H1 (cell line): ENCODE results near the gene DDX42. TPM values are rescaled to one million over a fixed set of nuclear protein-coding genes. Genes with fewer than 3 reads are reported as not detected.

Experiments
- BCL11A ChIP-seq, 2 experiments: IDR thresholded peaks; one replicate each; pipeline ENCODE4 v1.6.1; 2011; ENCODE audit warnings: low read depth in 2 of 2, low read length in 2 of 2, mild to moderate bottlenecking in 2 of 2
- KDM1A ChIP-seq: fragments of 200-600, 300-600 bp; sonication (generic); IDR thresholded peaks from 2 replicates; pipeline ENCODE4 v1.7.1; 2016; ENCODE audit warnings: mild to moderate bottlenecking, low read length, borderline replicate concordance
- SP4 ChIP-seq: IDR thresholded peaks from 2 replicates; pipeline ENCODE4 v1.6.1; 2012; ENCODE audit warnings: low read length, inconsistent platforms
- polyA plus RNA-seq, 7 experiments: library from polyadenylated mRNA; depleted of rRNA in 3 of 7; stranded (reverse) in 5 of 7; unstranded in 2 of 7; fragments of >200 nt in 5 of 7; fragments of 200-250 nt in 2 of 7; gene quantifications; 1 replicate in 5 of 7; 2 replicates in 1 of 7; 4 replicates in 1 of 7; pipeline versions ENCODE4 v1.2.1 to v1.2.3, GENCODE V29; 2011 to 2013; ENCODE audit warnings: missing spikeins in 2 of 7, mixed read lengths in 2 of 7
- total RNA-seq: library from RNA; stranded (reverse); fragmentation: NEBNext Ultra II Directional; extraction: Animal tissue kit (Norgen Biotek cat#: 25700); gene quantifications from 2 replicates; pipeline ENCODE4 v1.2.1, GENCODE V29; 2021
- TF ChIP-seq, protein P1 (sequence below): fragments of 300-600 bp; sonication (generic); IDR thresholded peaks from 2 replicates; pipeline ENCODE4 v1.7.1; 2012; ENCODE audit warnings: low read length, moderate library complexity, mild to moderate bottlenecking, inconsistent platforms; ENCODE audit not compliant: insufficient replicate concordance

DDX42 gene
- total and polyA plus RNA-seq, 2 of the 8 experiments (the other 6 are each of a cell fraction or from before 2014, with no cell fraction given), result 40.6 to 114 TPM

- TF ChIP-seq, protein P1, sequence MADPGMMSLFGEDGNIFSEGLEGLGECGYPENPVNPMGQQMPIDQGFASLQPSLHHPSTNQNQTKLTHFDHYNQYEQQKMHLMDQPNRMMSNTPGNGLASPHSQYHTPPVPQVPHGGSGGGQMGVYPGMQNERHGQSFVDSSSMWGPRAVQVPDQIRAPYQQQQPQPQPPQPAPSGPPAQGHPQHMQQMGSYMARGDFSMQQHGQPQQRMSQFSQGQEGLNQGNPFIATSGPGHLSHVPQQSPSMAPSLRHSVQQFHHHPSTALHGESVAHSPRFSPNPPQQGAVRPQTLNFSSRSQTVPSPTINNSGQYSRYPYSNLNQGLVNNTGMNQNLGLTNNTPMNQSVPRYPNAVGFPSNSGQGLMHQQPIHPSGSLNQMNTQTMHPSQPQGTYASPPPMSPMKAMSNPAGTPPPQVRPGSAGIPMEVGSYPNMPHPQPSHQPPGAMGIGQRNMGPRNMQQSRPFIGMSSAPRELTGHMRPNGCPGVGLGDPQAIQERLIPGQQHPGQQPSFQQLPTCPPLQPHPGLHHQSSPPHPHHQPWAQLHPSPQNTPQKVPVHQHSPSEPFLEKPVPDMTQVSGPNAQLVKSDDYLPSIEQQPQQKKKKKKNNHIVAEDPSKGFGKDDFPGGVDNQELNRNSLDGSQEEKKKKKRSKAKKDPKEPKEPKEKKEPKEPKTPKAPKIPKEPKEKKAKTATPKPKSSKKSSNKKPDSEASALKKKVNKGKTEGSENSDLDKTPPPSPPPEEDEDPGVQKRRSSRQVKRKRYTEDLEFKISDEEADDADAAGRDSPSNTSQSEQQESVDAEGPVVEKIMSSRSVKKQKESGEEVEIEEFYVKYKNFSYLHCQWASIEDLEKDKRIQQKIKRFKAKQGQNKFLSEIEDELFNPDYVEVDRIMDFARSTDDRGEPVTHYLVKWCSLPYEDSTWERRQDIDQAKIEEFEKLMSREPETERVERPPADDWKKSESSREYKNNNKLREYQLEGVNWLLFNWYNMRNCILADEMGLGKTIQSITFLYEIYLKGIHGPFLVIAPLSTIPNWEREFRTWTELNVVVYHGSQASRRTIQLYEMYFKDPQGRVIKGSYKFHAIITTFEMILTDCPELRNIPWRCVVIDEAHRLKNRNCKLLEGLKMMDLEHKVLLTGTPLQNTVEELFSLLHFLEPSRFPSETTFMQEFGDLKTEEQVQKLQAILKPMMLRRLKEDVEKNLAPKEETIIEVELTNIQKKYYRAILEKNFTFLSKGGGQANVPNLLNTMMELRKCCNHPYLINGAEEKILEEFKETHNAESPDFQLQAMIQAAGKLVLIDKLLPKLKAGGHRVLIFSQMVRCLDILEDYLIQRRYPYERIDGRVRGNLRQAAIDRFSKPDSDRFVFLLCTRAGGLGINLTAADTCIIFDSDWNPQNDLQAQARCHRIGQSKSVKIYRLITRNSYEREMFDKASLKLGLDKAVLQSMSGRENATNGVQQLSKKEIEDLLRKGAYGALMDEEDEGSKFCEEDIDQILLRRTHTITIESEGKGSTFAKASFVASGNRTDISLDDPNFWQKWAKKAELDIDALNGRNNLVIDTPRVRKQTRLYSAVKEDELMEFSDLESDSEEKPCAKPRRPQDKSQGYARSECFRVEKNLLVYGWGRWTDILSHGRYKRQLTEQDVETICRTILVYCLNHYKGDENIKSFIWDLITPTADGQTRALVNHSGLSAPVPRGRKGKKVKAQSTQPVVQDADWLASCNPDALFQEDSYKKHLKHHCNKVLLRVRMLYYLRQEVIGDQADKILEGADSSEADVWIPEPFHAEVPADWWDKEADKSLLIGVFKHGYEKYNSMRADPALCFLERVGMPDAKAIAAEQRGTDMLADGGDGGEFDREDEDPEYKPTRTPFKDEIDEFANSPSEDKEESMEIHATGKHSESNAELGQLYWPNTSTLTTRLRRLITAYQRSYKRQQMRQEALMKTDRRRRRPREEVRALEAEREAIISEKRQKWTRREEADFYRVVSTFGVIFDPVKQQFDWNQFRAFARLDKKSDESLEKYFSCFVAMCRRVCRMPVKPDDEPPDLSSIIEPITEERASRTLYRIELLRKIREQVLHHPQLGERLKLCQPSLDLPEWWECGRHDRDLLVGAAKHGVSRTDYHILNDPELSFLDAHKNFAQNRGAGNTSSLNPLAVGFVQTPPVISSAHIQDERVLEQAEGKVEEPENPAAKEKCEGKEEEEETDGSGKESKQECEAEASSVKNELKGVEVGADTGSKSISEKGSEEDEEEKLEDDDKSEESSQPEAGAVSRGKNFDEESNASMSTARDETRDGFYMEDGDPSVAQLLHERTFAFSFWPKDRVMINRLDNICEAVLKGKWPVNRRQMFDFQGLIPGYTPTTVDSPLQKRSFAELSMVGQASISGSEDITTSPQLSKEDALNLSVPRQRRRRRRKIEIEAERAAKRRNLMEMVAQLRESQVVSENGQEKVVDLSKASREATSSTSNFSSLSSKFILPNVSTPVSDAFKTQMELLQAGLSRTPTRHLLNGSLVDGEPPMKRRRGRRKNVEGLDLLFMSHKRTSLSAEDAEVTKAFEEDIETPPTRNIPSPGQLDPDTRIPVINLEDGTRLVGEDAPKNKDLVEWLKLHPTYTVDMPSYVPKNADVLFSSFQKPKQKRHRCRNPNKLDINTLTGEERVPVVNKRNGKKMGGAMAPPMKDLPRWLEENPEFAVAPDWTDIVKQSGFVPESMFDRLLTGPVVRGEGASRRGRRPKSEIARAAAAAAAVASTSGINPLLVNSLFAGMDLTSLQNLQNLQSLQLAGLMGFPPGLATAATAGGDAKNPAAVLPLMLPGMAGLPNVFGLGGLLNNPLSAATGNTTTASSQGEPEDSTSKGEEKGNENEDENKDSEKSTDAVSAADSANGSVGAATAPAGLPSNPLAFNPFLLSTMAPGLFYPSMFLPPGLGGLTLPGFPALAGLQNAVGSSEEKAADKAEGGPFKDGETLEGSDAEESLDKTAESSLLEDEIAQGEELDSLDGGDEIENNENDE, result no peak
- no peak for TF ChIP-seq BCL11A (IDR thresholded peaks at IDR 0.05; ENCODE audit: low read depth in 2 of 2, low read length in 2 of 2)
- TF ChIP-seq SP4, result no peak
- TF ChIP-seq KDM1A, result no peak
- TF ChIP-seq, all 59 proteins: peak for 0
Observed at GRCh38 chr17:63824362-63824761, 50.4 kb downstream of the DDX42 start (continued).
